Mesodermal cell (in vitro differentiated cells): ENCODE data around the gene CGREF1.
"Not testable (repeated sequence)": the region's sequence is repeated elsewhere in the genome, so short reads cannot be mapped to it uniquely, and the experiment has no call there.

ENCODE experiments used
- H3K27ac ChIP-seq: 2 replicates; pipeline ENCODE4 v1.7.0; 2013; ENCODE audit warnings: mild to moderate bottlenecking, low read depth, low read length, moderate library complexity; ENCODE audit not compliant: severe bottlenecking
- H3K36me3 ChIP-seq: 2 replicates; pipeline ENCODE4 v1.7.1; 2013; ENCODE audit warnings: mild to moderate bottlenecking, low read length, moderate library complexity; ENCODE audit not compliant: control insufficient read depth, insufficient read depth
- H3K4me1 ChIP-seq: one replicate; pipeline ENCODE4 v1.7.1; 2013; ENCODE audit warnings: mild to moderate bottlenecking, low read length; ENCODE audit not compliant: insufficient read depth, control insufficient read depth, poor library complexity, severe bottlenecking
- H3K4me3 ChIP-seq: 2 replicates; pipeline ENCODE4 v1.7.0; 2013; ENCODE audit warnings: low read length, control low read depth, mild to moderate bottlenecking; ENCODE audit not compliant: insufficient read depth, poor library complexity, severe bottlenecking; ENCODE audit errors: extremely low read depth
- H3K9me3 ChIP-seq: 2 replicates; pipeline ENCODE4 v1.7.1; 2013; ENCODE audit warnings: mild to moderate bottlenecking, low read length, moderate library complexity; ENCODE audit not compliant: control insufficient read depth
- WGBS, 2 experiments: methylation state at CpG; one replicate each; pipeline ENCODE4 v1.1.5; 2013; ENCODE audit warnings: missing lambda C conversion rate in 2 of 2; ENCODE audit not compliant: insufficient coverage in 2 of 2; 5-methylcytosine and 5-hydroxymethylcytosine counted together

CGREF1 gene

DNA sequence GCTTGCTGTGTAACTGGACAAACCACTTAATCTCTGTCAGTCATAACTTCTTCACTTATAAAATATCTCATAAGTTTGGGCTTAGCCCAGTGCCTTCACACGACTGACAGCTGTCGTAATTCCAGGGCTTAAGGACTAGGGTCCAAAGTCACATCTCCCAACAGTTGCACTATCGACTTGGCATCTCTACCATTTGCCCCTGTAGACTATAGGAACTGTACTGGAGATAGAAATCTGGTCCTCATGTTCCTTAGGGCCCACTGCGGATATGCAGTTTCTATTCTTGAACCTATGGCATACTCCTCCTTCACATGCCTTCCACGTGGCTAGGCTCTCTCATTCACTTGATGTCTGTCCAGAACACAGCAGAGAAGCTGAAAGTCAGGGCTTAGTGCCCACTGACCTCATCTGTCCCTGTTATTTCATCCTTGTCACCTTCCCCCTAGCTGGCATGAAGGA, 7.4 kb upstream of the CGREF1 start:
- 57 to 73% methylated on average over 3 to 5 of the region's 5 CpGs for WGBS, 2 experiments
- Histone ChIP-seq H3K9me3 (no peaks in the 10 kb centered on the region), H3K4me3 (no peak overlapping the region), H3K27ac (no peak overlapping the region), H3K4me1 (no peaks in the 10 kb centered on the region), H3K36me3 (peaks cover 19% of the 10 kb centered on the region)

DNA sequence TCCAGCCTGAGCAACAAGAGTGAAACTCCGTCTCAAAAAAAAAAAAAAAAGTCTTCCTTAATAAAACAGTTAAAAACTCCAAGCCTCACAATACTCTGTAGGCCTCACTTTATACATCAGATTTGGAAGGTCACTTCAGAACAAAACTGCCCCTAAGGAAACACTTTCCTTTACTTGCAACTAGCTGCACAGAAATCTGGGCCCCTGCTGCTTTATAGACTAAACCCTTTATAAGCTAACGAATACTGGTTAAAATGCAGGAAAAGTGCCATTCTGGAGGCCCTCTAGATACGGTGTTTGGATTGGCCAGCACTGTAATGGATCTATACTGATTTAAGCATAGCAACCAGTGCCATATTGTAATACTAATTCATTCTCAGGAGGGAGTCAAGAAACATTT, 6.2 kb upstream of the CGREF1 start:
- H3K9me3 ChIP-seq = no peaks in the 10 kb centered on the region
- WGBS, 2 experiments = 90 to 100% methylated on average over 2 to 3 of the region's 3 CpGs
- no peaks in the 10 kb centered on the region for H3K4me1 ChIP-seq
- peaks cover 7% of the 10 kb centered on the region for H3K36me3 ChIP-seq
- no peak overlapping the region for H3K27ac ChIP-seq
- no peak overlapping the region for H3K4me3 ChIP-seq

DNA sequence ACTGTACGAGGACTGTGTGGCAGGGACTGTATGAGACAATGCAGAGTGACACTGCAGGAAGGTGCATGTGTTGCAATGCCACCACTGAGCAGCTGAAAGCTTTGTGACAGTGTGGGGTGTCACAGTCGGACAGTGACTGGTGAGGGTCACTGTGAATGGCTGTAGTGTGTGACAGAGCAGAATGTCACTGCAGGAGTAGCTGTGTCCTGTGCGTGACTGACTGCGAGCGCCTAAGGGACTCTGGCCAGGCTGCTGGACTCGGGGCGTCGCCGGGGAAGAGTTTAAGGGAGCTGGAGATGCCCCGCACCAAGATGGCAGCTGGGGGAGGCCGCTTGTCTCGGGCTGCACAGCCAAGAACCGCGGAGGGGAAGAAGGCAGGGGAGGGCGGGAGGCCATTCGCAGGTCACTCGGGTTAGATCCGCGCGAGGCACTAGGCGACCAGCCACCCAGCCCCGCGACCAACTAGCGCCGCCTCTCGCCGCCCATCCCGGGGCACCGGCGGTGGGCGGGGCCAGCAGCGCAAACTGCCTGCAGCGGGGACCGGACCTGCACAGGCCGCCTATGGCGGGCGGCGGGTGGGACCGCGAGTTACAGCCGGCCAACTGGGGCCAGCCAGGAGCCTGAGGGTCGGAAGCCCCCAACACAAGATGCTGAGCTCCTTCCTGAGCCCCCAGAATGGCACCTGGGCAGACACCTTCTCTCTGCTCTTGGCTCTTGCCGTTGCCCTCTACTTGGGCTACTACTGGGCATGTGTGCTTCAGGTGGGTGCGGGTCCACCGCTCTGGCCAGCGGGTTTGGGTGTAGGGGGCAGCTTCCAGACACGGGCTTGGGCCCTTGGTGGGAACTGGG, 4.6 kb upstream of the CGREF1 start, which contains the start of gene ABHD1:
Gene ABHD1 (plus strand): TSS at position 514 of the 849 bp plus-strand sequence. CDS start 134 bp downstream, at position 648.
- no peaks in the 10 kb centered on the region for H3K4me1 ChIP-seq
- H3K9me3 ChIP-seq = no peaks in the 10 kb centered on the region
- WGBS, 2 experiments = 14 to 16% methylated on average over 34 to 41 of the region's 47 CpGs
- no peaks in the 10 kb centered on the region for H3K36me3 ChIP-seq
- H3K27ac ChIP-seq = no peak within 1 kb of the TSS
- H3K4me3 ChIP-seq = peak within 1 kb of the TSS; percentile 42

DNA sequence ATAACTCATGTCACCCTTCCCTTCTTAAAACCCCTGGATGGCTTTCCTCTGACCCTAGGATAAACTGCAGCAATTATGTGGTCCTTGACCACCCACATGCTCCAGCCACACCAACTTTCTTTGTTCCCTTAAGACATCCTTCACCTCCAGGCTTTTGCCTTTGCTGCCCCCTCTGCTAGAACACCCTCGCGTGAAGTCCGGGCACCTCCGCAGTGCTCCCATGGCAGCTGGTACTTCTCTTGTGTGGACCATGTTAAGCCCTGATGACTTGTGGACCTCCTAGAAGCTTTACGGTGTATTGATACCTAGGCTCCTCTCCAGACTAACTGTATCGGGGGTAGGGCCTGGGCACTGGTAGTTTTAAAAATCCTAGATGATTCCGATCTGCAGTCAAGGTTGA, 3.9 kb upstream of the CGREF1 start:
- H3K4me1 ChIP-seq = no peaks in the 10 kb centered on the region
- no peak overlapping the region for H3K27ac ChIP-seq
- 88 to 94% methylated on average over 6 to 7 of the region's 7 CpGs for WGBS, 2 experiments
- no peak overlapping the region for H3K4me3 ChIP-seq
- no peaks in the 10 kb centered on the region for H3K36me3 ChIP-seq
- no peaks in the 10 kb centered on the region for H3K9me3 ChIP-seq

DNA sequence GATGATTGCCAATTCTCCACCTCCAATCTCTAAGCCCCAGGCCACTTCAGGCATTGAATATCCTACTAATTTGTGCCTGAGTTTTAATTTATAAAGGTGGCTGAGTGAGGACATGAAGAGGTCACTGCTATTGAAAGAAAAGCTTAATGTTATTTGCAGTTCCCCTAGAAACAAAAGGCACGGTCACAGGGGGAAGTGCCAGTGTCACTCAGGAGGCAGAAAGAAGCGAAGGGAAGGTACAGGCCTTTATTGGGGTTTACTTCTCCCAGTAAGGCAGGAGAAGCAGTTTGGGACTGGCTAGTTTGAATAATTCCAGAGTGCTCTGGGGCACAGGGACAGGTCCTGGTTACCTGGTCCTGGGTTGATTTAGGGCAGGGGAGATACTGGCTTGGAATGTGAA, 3.0 kb upstream of the CGREF1 start:
- no peak overlapping the region for H3K4me3 ChIP-seq
- WGBS, 2 experiments = 77 to 82% methylated on average over 2 of the region's 2 CpGs
- H3K4me1 ChIP-seq = no peaks in the 10 kb centered on the region
- no peak overlapping the region for H3K27ac ChIP-seq
- H3K36me3 ChIP-seq = no peaks in the 10 kb centered on the region
- H3K9me3 ChIP-seq = no peaks in the 10 kb centered on the region

DNA sequence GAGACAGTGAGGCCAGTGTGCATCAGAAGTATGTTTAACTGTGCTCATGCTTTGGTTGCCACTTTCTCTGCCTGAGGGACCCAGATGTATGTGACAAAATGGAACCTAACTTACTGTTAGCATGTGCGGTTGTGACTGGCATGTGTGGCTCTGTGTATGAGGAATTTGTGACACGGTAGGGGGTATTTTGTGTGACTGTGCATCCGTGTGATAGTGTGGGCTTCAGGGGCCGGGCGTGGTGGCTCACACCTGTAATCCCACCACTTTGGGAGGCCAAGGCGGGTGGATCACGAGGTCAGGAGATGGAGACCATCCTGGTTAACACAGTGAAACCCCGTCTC, 372 bp upstream of the CGREF1 start:
- H3K36me3 ChIP-seq, H3K27ac ChIP-seq, H3K4me1 ChIP-seq, H3K9me3 ChIP-seq: not testable (repeated sequence)
- H3K4me3 ChIP-seq = peak overlapping the region; percentile 23
- 92 to 98% methylated on average over 5 to 7 of the region's 8 CpGs for WGBS, 2 experiments

DNA sequence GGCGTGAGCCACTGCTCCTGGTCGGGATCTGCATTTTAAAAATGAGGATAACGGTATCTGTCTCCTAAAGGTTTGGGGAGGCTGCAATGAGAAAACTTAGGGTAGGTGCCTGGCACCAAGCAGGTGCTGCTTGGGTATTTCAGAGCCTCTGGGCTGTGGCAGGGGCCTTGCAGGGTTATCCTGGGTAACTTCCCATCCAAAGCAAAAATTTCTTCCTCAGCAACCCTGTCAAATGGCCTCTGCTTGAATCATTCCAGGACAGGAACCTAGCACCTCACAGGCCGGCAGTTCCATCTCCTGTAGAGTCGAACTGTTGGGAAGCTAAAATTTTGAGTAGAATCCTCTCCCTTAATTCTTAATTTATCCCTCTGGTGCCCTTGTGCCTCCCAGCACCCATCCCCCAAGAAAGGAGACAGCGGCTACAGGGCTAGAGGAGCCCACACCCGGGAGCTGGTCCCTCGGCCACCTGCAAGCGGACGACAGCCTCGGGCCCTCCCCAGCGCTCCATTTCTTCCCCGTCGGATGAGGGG, 868 bp downstream of the CGREF1 start:
- Histone ChIP-seq H3K36me3 (no peaks in the 10 kb centered on the region), H3K4me1 (no peaks in the 10 kb centered on the region), H3K9me3 (no peaks in the 10 kb centered on the region), H3K27ac (no peak overlapping the region), H3K4me3 (peak overlapping the region; percentile 23)
- 20 to 24% methylated on average over 4 to 10 of the region's 14 CpGs for WGBS, 2 experiments

DNA sequence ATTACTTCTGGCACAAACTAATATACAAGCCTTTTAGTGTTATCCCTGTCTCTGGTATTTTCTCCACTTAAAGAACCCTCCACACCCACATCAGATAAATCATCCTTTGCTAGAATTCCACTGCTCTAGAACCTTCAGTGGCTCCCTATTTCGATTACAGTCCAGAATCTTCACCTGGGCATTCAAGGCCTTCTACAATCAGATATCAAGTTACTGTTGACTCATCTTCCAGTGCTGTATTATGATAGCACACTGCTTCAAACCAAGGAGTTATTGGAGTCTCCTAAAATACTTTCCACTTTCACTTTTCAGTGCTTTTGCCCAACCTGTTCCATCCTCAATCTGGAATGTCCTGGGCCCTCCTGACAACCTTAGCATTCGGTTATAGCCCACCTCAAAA, 3.4 kb downstream of the CGREF1 start:
- H3K36me3 ChIP-seq = no peaks in the 10 kb centered on the region
- no peak overlapping the region for H3K27ac ChIP-seq
- WGBS, 2 experiments = 77 to 81% methylated on average over 2 of the region's 2 CpGs
- no peaks in the 10 kb centered on the region for H3K4me1 ChIP-seq
- H3K9me3 ChIP-seq = no peaks in the 10 kb centered on the region
- no peak overlapping the region for H3K4me3 ChIP-seq

DNA sequence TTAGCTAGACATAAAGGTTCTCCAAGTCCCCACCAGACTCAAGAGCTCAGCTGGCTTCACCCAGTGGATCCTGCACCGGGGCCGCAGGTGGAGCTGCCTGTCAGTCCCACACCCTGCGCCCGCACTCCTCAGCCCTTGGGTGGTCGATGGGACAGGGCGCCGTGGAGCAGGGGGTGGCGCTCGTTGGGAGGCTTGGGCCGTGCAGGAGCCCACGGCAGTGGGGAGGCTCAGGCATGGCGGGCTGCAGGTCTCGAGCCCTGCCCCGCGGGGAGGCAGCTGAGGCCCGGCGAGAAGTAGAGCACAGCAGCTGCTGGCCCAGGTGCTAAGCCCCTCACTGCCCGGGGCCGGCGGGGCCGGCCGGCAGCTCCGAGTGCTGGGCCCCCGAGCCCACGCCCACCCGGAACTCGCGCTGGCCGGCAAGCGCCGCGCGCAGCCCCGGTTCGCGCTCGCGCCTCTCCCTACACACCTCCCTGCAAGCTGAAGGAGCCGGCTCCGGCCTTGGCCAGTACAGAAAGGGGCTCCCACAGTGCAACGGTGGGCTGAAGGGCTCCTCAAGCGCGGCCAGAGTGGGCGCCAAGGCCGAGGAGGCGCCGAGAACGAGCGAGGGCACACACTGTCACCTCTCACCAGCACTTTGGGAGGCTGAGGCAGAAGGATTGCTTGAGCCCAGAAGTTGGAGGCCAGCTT, 7.4 kb downstream of the CGREF1 start:
- not testable (repeated sequence) for H3K27ac ChIP-seq, H3K4me1 ChIP-seq, H3K9me3 ChIP-seq, H3K4me3 ChIP-seq, H3K36me3 ChIP-seq
- 95 to 96% methylated on average over 12 to 26 of the region's 49 CpGs for WGBS, 2 experiments

DNA sequence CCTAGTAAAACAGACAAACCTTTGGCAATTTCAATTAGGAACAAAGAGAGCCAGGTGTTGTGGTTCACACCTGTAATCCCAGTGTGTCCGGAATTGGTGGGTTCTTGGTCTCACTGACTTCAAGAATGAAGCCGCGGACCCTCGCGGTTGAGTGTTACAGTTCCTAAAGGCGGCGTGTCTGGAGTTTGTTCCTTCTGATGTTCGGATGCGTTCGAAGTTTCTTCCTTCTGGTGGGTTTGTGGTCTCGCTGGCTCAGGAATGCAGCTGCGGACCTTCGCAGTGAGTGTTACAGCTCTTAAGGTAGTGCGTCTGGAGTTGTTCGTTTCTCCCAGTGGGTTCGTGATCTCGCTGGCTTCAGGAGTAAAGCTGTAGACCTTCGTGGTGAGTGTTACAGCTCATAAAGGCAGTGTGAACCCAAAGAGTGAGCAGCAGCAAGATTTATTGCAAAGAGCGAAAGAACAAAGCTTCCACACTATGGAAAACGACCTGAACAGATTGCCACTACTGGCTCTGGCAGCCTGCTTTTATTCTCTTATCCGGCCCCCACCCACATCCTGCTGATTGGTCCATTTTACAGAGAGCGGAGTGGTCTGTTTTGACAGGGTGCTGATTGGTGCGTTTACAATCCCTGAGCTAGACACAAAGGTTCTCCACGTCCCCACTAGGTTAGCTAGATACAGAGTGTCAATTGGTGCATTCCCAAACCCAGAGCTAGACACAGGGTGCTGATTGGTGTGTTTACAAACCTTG, 8.2 kb downstream of the CGREF1 start:
- not testable (repeated sequence) for H3K4me1 ChIP-seq, H3K9me3 ChIP-seq, H3K4me3 ChIP-seq, H3K27ac ChIP-seq, H3K36me3 ChIP-seq
- WGBS, 2 experiments = 88 to 95% methylated on average over 17 to 21 of the region's 24 CpGs
